HepG2 (cell line): Measurements from ENCODE around the gene TEKT5. TPM values are rescaled to one million over a fixed set of nuclear protein-coding genes. Genes with fewer than 3 reads are reported as not detected.

ENCODE experiments used
- ATAC-seq: fragments of 200-7000 bp; cut with Tn5 transposase; 3 replicates; pipeline ENCODE4 v1.9.1; 2020; ENCODE audit warnings: mild to moderate bottlenecking, moderate library complexity
- BruUV-seq: library from RNA; stranded (reverse); fragments of 400-500 nt; replicated peaks from 2 replicates; lab custom pipeline; 2021; lab: Mats Ljungman, UMichigan
- CTCF ChIA-PET: fragments of 300-600 bp; formaldehyde crosslinking; extraction: SDS; loops from one replicate; lab custom pipeline; 2021; ENCODE audit warnings: low total read pairs, inconsistent platforms, low intra/inter-chr PET ratio; lab: Yijun Ruan, JAX
- POLR2A ChIA-PET: fragments of 350-600 bp; sonication (Branson Sonifier 250); formaldehyde crosslinking; loops from one replicate; lab custom pipeline; 2020; ENCODE audit warnings: antibody characterized with exemption, inconsistent platforms; lab: Yijun Ruan, JAX
- DNase-seq: peaks from one replicate; pipeline ENCODE4 v3.0.0-alpha.2; 2015; ENCODE audit warnings: low spot score
- FAIRE-seq: peaks from 3 replicates; lab custom pipeline; 2011; peaks lifted over from hg19 to GRCh38; lab: Jason Lieb, UNC
- H2AFZ ChIP-seq: one replicate; pipeline ENCODE4 v1.6.1; 2011; ENCODE audit warnings: low read length, inconsistent platforms
- H3K27ac ChIP-seq: fragments of 300-600 bp; 3 replicates; pipeline ENCODE4 v1.8.0; 2011; ENCODE audit warnings: mixed run types, mild to moderate bottlenecking, mixed read lengths, low read length, inconsistent platforms; ENCODE audit not compliant: insufficient read depth; ENCODE audit errors: extremely low read length
- H3K27me3 ChIP-seq, 2 experiments: fragments of 200-600 bp in 1 of 2; 2 replicates in 1 of 2; 3 replicates in 1 of 2; pipeline versions ENCODE4 v1.6.0 to v1.8.0; 2011; ENCODE audit warnings: low read length in 2 of 2, mild to moderate bottlenecking in 2 of 2, moderate library complexity in 2 of 2, inconsistent platforms in 1 of 2; ENCODE audit not compliant: insufficient read depth in 2 of 2, control insufficient read depth in 1 of 2
- H3K36me3 ChIP-seq, 2 experiments: fragments of 200-600 bp in 1 of 2; replicated peaks in 1 of 2; 2 replicates in 1 of 2; 3 replicates in 1 of 2; pipeline versions ENCODE4 v1.5.1 to v1.8.0; 2011; ENCODE audit warnings: low read length in 2 of 2, inconsistent platforms in 1 of 2; ENCODE audit not compliant: insufficient read depth in 2 of 2, control insufficient read depth in 1 of 2
- H3K4me1 ChIP-seq: 2 replicates; pipeline ENCODE4 v1.5.1; 2012; ENCODE audit warnings: low read length, inconsistent platforms; ENCODE audit not compliant: insufficient read depth
- H3K4me2 ChIP-seq: 2 replicates; pipeline ENCODE4 v1.6.0; 2011; ENCODE audit warnings: low read depth, low read length, inconsistent platforms
- H3K4me3 ChIP-seq, 3 experiments: fragments of 200-600 bp in 1 of 3; sonication (generic), shearing (Covaris generic) in 1 of 3; replicated peaks in 1 of 3; 2 replicates each; pipeline ENCODE4 v1.5.1; 2011 to 2016; ENCODE audit warnings: low read length in 3 of 3, inconsistent platforms in 2 of 3, low read depth in 2 of 3, mild to moderate bottlenecking in 2 of 3, control low read depth in 1 of 3, mixed read lengths in 1 of 3; ENCODE audit not compliant: insufficient read depth in 1 of 3
- H3K79me2 ChIP-seq: one replicate; pipeline ENCODE4 v1.6.1; 2011; ENCODE audit warnings: low read length, inconsistent platforms; ENCODE audit not compliant: insufficient read depth
- H3K9ac ChIP-seq: 2 replicates; pipeline ENCODE4 v1.6.0; 2011; ENCODE audit warnings: mild to moderate bottlenecking, low read depth, low read length, inconsistent platforms; ENCODE audit not compliant: insufficient read depth
- H3K9me3 ChIP-seq: 2 replicates; pipeline ENCODE4 v1.5.1; 2012; ENCODE audit warnings: mild to moderate bottlenecking, low read length
- H4K20me1 ChIP-seq: 2 replicates; pipeline ENCODE4 v1.6.0; 2011; ENCODE audit warnings: inconsistent platforms, mild to moderate bottlenecking, low read length, moderate library complexity; ENCODE audit not compliant: insufficient read depth
- ARNTL ChIP-seq: sonication (generic); formaldehyde crosslinking; IDR thresholded peaks from 2 replicates; pipeline ENCODE4 v1.4.0; 2020; ENCODE audit warnings: mild to moderate bottlenecking, missing genetic modification reagents
- ELF3 ChIP-seq: IDR thresholded peaks from 2 replicates; pipeline ENCODE4 v1.6.1; 2016; ENCODE audit warnings: missing genetic modification reagents, missing compliant biosample characterization
- ETV5 ChIP-seq: IDR thresholded peaks from 2 replicates; pipeline ENCODE4 v1.6.1; 2018; ENCODE audit warnings: missing biosample characterization, missing genetic modification reagents, inconsistent platforms, borderline replicate concordance
- GATAD2A ChIP-seq: IDR thresholded peaks from 2 replicates; pipeline ENCODE4 v1.6.1; 2016
- HNF4A ChIP-seq: sonication (generic); formaldehyde crosslinking; IDR thresholded peaks from 2 replicates; pipeline ENCODE4 v1.4.0; 2020; ENCODE audit warnings: missing genetic modification reagents
- MEF2D ChIP-seq: sonication (generic); formaldehyde crosslinking; IDR thresholded peaks from 2 replicates; pipeline ENCODE4 v1.5.1; 2020; ENCODE audit warnings: mild to moderate bottlenecking, missing genetic modification reagents
- SOX5 ChIP-seq: IDR thresholded peaks from 2 replicates; pipeline ENCODE4 v1.6.1; 2016; ENCODE audit warnings: borderline replicate concordance
- ZBTB1 ChIP-seq: sonication (generic); formaldehyde crosslinking; IDR thresholded peaks from 2 replicates; pipeline ENCODE4 v1.4.0; 2020; ENCODE audit warnings: missing genetic modification reagents, borderline replicate concordance
- ZBTB39 ChIP-seq: sonication (generic); formaldehyde crosslinking; IDR thresholded peaks from 2 replicates; pipeline ENCODE4 v1.5.0; 2020; ENCODE audit warnings: missing genetic modification reagents
- ZNF20 ChIP-seq: sonication (generic); formaldehyde crosslinking; IDR thresholded peaks from 2 replicates; pipeline ENCODE4 v1.4.0; 2020; ENCODE audit warnings: mild to moderate bottlenecking, moderate library complexity, missing genetic modification reagents
- ZNF292 ChIP-seq: sonication (generic); formaldehyde crosslinking; IDR thresholded peaks from 2 replicates; pipeline ENCODE4 v1.8.1; 2022; ENCODE audit warnings: mild to moderate bottlenecking, low read depth, missing genetic modification reagents, borderline replicate concordance
- ZNF331 ChIP-seq: sonication (generic); formaldehyde crosslinking; IDR thresholded peaks from 2 replicates; pipeline ENCODE4 v1.4.0; 2020; ENCODE audit warnings: missing genetic modification reagents
- ZNF710 ChIP-seq: sonication (generic); formaldehyde crosslinking; IDR thresholded peaks from 2 replicates; pipeline ENCODE4 v1.5.0; 2020; ENCODE audit warnings: mild to moderate bottlenecking, missing genetic modification reagents, borderline replicate concordance
- ZSCAN31 ChIP-seq: sonication (generic); formaldehyde crosslinking; IDR thresholded peaks from 2 replicates; pipeline ENCODE4 v1.5.0; 2020; ENCODE audit warnings: low read depth, mild to moderate bottlenecking, missing genetic modification reagents
- WGBS: methylation state at CpG from one replicate; pipeline ENCODE4 v1.1.6; 2017; ENCODE audit warnings: low lambda C conversion rate; 5-methylcytosine and 5-hydroxymethylcytosine counted together
- in situ Hi-C: cut with HindIII; loops from 2 replicates; pipeline ENCODE4 v1.10.0; 2017; ENCODE audit warnings: low pct_unique_long_range_greater_than_20kb; ENCODE audit not compliant: extremely low pct_ligation_motif_present
- intact Hi-C: fragments of 100-400 bp; cut with micrococcal nuclease; formaldehyde crosslinking; loops from one replicate; pipeline ENCODE4 v1.10.0; 2022; ENCODE audit not compliant: unreplicated experiment
- polyA plus RNA-seq, 8 experiments: library from polyadenylated mRNA; depleted of rRNA in 3 of 8; stranded (reverse) in 7 of 8; unstranded in 1 of 8; fragments of >200 nt; fragmentation: Illumina TruSeq in 4 of 8; extraction: Trizol in 4 of 8; gene quantifications; 2 replicates each; pipeline versions ENCODE4 v1.2.1 to v1.2.3, GENCODE V29; 2011 to 2016; ENCODE audit warnings: low read depth in 4 of 8, missing spikeins in 1 of 8, mixed read lengths in 1 of 8; ENCODE audit not compliant: insufficient read depth in 1 of 8
- total RNA-seq, 5 experiments: library from RNA; depleted of rRNA; stranded (reverse); fragments of >200 nt; fragmentation: Illumina TruSeq; extraction: Trizol; gene quantifications; 2 replicates each; pipeline ENCODE4 v1.2.3, GENCODE V29; 2016; ENCODE audit warnings: low read depth in 1 of 5
- TF ChIP-seq, protein P1 (sequence below): sonication (generic); formaldehyde crosslinking; IDR thresholded peaks from 2 replicates; pipeline ENCODE4 v1.4.0; 2020; ENCODE audit warnings: missing genetic modification reagents
- TF ChIP-seq, protein P2 (sequence below): sonication (generic); formaldehyde crosslinking; IDR thresholded peaks from 2 replicates; pipeline ENCODE4 v1.4.0; 2020; ENCODE audit warnings: missing genetic modification reagents

TEKT5 gene
- total and polyA plus RNA-seq, 2 of the 13 experiments (the other 11 are each of a cell fraction or from before 2014, with no cell fraction given): 0.16 TPM; not detected in 1

- POLR2A ChIA-PET: interaction anchor here (1.2 kb wide), 1 partner anchor 17 kb away, joined by 4 read pairs; no protein-coding TSS in a partner anchor
- no peak overlapping the region for H2AFZ ChIP-seq
- BruUV-seq: no TSS peak
- H3K4me2 ChIP-seq: peak overlapping the region; percentile 26
- H3K27me3 ChIP-seq: no peaks in the 10 kb centered on the region
- H3K4me3 ChIP-seq: peak overlapping the region in 1 of 3 experiments; percentile 6; a peak in 1 of 6 replicates
- peak overlapping the region; percentile 10; the same call in 1 of the 2 replicates for H3K9ac ChIP-seq
- no peak for FAIRE-seq
- 7% methylated on average over 6 of the region's 6 CpGs for WGBS
- H4K20me1 ChIP-seq: no peaks in the 10 kb centered on the region
- no peak for ATAC-seq
- H3K36me3 ChIP-seq: no peaks in the 10 kb centered on the region
- CTCF ChIA-PET: no interaction called here
- no peak for DNase-seq
- no peaks in the 10 kb centered on the region for H3K79me2 ChIP-seq
- in situ Hi-C loops (no loop called here), intact Hi-C loops (no loop called here)
- H3K27ac ChIP-seq: peak overlapping the region; percentile 13
- H3K9me3 ChIP-seq: no peaks in the 10 kb centered on the region
- H3K4me1 ChIP-seq: peaks cover 93% of the 10 kb centered on the region
- TF ChIP-seq ARNTL (CRISPR knock-in tag) (no peak), SOX5 (peak; percentile 31; the same call in 1 of the 2 replicates), ZNF20 (CRISPR knock-in tag) (no peak), ELF3 (CRISPR knock-in tag) (peak; percentile 69), ZNF292 (0 out of 2 replicates have a peak, but pooled peaks have one; percentile 22), ZNF331 (CRISPR knock-in tag) (0 out of 2 replicates have a peak, but pooled peaks have one; percentile 24), GATAD2A (0 out of 2 replicates have a peak, but pooled peaks have one; percentile 12), HNF4A (CRISPR knock-in tag) (peak; percentile 50; the same call in 1 of the 2 replicates), MEF2D (CRISPR knock-in tag) (no peak), ZSCAN31 (CRISPR knock-in tag) (no peak), ZNF710 (CRISPR knock-in tag) (0 out of 2 replicates have a peak, but pooled peaks have one; percentile 24), ETV5 (CRISPR knock-in tag) (peak; percentile 51; the same call in 1 of the 2 replicates), ZBTB1 (CRISPR knock-in tag) (0 out of 2 replicates have a peak, but pooled peaks have one; percentile 35), ZBTB39 (CRISPR knock-in tag) (no peak)
- TF ChIP-seq, protein P1, sequence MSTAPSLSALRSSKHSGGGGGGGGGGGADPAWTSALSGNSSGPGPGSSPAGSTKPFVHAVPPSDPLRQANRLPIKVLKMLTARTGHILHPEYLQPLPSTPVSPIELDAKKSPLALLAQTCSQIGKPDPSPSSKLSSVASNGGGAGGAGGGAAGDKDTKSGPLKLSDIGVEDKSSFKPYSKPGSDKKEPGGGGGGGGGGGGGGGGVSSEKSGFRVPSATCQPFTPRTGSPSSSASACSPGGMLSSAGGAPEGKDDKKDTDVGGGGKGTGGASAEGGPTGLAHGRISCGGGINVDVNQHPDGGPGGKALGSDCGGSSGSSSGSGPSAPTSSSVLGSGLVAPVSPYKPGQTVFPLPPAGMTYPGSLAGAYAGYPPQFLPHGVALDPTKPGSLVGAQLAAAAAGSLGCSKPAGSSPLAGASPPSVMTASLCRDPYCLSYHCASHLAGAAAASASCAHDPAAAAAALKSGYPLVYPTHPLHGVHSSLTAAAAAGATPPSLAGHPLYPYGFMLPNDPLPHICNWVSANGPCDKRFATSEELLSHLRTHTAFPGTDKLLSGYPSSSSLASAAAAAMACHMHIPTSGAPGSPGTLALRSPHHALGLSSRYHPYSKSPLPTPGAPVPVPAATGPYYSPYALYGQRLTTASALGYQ (CRISPR knock-in tag): no peak
- TF ChIP-seq, protein P2, sequence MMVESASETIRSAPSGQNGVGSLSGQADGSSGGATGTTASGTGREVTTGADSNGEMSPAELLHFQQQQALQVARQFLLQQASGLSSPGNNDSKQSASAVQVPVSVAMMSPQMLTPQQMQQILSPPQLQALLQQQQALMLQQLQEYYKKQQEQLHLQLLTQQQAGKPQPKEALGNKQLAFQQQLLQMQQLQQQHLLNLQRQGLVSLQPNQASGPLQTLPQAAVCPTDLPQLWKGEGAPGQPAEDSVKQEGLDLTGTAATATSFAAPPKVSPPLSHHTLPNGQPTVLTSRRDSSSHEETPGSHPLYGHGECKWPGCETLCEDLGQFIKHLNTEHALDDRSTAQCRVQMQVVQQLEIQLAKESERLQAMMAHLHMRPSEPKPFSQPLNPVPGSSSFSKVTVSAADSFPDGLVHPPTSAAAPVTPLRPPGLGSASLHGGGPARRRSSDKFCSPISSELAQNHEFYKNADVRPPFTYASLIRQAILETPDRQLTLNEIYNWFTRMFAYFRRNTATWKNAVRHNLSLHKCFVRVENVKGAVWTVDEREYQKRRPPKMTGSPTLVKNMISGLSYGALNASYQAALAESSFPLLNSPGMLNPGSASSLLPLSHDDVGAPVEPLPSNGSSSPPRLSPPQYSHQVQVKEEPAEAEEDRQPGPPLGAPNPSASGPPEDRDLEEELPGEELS (CRISPR knock-in tag): peak; percentile 75
Measured at GRCh38 chr16:10612649-10613179, 82.0 kb downstream of the TEKT5 start.
